ENCODE data around the gene TMEM37.
"Not testable (repeated sequence)": the region's sequence is repeated elsewhere in the genome, so short reads cannot be mapped to it uniquely, and the experiment has no call there.

Gene TMEM37, protein sequence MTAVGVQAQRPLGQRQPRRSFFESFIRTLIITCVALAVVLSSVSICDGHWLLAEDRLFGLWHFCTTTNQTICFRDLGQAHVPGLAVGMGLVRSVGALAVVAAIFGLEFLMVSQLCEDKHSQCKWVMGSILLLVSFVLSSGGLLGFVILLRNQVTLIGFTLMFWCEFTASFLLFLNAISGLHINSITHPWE

DNA sequence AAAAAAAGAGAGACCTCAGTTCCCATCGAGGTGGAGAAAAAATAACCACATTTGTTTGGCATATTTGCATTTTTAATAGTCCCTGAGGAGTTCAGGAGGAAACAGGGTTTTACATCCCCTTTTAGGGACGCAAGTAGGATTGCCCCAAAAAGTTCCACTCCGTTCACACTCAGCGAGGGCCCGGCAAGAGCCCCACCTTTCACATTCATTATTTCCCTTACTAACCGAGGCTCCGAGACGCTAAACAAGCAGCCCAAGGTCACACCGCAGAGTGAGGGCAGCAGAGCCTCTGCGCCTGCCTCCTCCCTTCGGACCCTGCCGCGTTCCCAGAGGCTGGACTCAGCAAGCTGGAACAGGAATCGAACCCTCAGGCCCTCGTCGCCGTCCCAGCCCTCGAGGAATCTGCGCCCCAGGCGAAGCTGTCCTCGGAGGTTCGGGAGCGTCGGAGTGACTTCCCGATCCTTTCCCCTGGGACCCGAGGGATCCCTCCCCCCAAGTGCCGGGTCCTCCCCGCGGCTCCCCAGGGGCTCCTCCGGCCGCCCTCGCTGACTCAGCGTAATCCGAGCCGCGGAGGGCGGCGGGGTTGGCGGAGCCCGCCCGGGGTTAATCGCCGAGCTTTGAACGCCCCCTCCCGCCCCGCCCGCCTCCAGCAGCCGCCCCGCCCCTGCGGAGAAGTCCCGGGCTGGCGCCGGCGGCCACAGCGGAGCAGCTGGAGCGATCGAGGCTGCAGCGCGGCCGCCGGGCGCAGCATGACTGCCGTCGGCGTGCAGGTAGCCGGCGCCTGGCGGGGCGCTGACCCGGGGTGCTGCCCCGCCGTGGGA, at the start of gene TMEM37:
TMEM37 (plus strand) TSS at position 700 of the 821 bp plus-strand sequence; CDS start at position 750, 50 bp downstream.
- peak; percentile 91 for DNase-seq (ENCODE audit: low spot score)

DNA sequence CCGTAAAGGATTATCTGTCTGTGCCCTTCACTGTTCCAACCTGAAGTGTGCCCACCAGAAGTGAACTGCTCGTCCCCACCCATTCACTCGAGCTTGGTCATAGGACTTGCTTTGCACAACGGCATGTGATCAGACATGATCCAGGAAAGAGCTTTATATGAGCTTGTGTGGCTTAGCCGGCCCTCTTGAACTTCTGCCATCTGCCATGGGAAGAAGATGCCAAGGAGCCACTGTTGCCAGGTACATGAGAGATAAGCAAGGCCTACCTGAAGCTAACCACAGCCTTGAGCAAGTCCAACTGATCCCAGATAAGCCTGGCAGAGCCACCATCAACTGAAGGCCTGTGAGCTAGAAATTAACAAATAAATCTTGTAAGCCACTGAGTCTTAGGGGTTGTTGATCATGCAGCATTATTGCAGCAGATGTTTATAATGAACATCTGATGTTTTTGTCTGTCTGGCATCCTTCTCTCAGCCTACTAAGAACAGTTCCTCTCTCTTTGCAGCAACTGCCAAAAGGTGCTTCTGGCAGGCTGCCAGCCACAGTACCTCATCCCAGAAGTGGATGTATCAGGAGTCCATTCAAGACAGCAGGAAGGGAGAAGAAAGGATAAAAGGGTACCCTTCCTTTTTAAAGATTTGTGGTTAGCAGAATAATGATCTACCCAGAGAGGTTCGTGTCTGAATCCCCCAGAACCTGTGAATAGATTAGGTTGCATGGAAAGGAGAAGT, 48.1 kb upstream of the TMEM37 start:
- no peak for DNase-seq (ENCODE audit: low spot score)

DNA sequence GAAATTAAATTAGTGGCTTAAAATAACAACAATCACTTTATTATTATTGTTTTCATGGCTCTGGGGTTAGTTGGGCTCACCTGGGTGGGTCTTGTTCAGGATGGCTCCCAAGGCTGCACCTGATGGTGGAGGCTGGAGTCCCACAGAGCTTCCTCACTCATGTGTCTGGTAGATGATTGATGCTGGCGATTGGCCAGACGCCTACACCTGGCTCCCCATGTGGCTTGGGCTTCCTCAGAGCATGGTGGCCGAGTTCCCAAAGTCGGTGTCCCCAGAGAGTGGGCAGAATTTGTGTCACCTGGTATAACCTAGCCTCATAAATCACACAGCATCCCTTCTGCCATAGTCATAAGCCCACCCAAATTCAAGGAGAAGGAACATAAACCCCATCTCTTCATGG, 46.7 kb upstream of the TMEM37 start:
- no peak for DNase-seq (ENCODE audit: low spot score)

DNA sequence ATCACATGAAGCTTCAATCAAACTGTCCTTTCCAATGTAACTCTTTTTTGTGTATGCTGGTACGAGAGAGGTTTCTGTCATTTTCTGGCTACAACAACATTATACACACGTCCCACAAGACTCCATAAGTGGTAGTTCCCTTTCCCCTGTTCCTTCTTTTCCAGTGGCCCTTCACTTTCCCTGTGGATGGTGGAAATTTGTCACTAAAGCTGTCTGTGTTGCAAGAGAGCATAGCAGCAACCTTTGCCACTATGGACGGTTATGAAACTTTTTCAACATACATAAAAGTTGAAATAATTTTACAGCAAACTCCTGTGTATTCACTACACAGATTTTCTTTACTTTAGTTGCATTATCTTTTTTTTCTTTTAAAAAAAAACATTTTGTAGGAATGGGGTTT, 46.2 kb upstream of the TMEM37 start:
- no peak for DNase-seq (ENCODE audit: low spot score)

DNA sequence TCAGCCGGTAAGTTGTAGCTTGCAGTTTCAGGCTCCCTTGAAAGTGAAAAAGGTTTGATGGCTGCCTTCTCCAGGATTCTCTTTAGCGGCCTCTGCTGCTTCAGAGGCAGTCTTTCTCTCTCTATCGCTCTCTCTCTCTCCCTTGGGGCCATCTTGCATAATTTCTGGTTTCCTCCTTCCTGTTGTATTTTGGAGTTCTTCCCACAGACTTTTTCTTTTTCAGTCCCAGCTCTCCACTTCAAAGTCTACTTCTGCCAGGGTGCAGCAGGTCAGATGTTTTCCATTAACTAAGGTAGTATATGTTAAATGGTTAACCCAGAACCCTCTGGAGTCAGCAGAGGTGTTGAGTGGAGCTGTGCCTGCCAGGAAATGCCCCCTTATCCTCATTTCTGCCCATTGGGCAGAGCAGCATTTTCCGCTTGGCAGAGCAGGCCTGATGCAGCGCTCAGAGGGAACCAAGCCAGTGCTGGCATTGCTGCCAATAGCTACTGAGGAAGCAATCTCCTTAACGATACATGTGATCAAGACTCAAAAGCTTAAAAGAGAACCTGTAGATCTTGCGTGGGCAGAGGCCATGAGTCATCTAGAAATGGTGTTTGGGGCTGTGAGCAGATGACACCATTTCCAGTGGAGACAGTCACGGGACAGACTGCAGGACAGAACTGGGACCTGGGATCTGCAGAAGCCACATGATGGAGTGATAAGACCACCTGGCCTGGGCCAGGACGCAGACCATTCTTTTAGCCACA, 44.1 kb upstream of the TMEM37 start:
- DNase-seq (ENCODE audit: low spot score) = peak; percentile 79

DNA sequence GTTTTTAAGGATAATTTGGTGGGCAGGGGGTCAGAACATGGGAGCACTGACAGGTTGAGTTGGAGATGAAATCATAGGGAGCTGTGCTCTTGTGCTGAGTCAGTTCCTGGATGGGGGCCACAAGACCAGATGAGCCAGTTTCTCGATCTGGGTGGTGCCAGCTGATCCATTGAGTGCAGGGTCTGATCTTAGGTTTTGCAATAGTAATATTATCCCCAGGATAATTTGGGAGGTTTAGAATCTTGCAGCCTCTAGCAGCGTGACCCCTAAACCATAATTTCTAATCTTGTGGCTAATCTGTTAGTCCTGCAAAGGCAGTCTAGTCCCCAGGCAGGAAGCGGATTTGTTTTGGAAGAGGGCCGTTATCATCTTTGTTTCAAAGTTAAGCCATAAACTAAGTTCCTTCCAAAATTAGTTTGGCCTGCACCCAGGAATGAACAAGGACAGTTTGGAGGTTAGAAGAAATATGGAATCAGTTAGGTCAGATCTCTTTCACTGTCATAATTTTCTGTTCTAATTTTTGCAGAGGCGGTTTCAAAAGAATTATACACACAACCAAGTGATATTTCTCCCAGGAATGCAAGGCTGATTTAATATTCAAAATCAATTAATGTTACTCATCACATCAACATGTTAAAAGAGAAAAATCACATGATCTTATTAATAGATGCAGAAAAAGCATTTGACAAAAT, 41.9 kb upstream of the TMEM37 start:
- DNase-seq (ENCODE audit: low spot score) = no peak

DNA sequence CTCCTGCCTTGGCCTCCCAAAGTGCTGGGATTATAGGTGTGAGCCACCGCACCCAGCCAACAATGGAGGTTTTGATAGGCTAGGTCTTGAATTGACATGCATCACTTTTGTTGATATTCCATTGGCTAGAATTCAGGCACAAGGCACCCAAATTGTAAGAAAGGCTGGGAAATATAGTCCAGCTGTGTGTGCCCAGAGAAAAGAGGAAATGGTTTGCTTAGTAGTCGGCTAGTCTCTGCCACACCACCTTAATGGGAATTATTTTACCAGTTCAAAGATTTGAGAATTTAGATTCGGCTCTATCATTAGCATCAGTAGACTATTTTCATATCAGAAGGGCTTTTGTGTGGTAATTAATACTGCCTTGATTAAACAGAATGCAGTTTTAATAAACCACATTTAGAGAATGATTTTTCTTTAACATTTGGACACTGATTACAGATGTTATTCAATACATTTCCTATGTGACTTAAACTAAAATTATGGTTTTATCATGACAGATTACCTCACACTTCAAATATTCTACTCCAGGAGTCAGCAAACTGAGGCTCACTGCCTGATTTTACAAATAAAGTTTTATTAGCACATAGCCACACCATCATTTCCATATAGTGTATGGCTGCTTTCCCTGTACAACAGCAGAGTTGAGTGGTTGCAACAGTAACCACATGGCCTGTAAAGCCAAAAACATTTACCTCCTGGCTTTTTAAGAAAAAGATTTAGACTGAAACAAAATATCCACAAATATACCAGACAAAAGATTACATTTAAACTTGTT, 37.5 kb upstream of the TMEM37 start:
- DNase-seq (ENCODE audit: low spot score) = no peak

DNA sequence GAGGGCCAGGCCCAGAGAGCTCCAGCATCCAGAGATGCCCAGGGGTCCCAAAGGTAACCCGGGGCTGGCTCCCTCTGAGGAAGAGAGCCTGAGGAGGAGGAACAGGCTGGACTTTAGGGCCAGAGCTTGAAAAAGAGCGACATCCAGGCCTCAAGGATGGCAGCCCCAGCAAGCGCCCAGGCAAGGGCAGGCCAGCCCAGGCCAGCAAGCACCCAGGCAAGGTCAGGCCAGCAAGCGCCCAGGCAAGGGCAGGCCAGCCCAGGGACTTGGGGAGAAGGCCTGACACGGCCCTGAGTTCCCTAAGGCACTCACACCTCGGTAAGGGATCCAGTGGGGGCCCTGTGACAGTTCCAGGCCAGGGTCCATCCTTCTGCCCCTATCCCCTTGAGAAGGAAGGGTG, 34.5 kb upstream of the TMEM37 start:
- DNase-seq (ENCODE audit: low spot score) = no peak

DNA sequence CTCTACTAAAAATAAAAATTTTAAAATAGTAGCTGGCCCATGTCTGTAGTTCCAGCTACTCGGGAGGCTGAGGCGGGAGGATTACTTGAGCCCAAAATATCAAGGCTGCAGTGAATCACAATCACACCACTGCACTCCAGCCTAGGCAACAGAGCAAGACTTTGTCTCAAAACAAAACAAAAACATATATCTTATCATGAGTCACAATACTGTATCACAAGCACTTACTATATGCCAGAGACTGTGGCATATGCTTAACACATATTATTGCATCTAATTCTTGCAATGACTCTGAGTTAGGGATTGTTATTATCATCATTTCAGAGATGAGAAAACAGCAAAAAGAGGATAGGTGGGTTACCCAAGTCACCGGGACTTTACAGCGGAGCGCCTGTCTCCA, 29.5 kb upstream of the TMEM37 start:
- no peak for DNase-seq (ENCODE audit: low spot score)

DNA sequence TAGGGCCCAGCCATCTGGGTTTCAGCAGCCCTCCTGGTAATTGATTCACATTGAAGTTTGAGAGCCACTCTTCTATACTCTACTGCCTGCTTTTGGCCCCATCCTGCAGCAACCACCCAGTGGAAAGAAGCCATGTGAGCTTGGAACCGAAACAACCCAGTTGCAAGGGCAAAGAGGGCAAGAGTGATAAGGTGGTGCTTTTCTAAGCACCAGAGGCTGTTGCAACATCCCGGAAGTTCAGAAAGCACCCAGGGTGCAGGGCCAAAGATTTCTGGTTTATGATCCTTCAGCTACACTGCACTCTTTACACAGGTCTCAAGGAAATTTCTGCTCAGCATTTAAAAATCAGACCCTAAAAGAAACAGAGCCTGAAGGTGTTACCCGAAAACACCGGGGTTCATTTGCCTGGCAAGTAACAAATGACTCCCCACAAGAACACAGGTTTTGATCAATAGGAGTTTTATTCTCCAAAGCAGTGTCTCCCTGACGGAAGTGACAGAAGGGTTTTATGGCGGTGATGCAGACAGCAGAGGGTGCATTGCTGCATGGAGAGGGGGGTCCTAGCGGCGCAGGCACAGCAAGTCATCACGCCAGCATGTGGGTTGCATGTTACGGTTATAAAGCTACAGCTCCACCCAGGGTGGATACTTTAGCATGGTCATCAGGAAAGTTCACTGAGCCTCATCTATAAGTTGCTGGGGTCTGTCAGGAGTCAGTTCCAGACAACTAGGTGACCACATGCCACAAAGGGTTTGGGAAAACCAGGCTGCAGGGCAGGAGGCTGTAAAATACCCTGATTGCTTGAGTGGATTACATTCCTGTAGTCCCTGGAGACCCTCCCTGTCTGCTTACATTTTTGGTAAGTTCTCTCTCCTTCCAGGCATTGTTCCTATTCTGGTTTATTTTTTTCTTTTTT, 28.8 kb upstream of the TMEM37 start:
- no peak for DNase-seq (ENCODE audit: low spot score)

DNA sequence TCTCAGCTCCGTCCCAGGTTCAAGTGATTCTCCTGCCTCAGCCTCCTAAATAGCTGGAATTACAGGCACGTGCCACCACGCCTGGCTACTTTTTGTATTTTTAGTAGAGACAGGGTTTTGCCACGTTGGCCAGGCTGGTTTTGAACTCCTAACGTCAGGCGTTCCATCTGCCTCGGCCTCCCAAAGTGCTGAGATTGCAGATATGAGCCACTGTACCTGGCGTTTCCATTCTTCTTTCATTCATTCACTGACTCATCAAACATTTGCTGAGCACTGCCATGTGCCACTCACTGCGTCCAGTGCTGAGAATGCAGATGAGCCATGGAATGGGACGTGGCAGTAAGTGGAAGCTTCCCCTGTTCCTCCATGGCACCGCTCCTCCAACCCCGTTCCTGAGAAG, 28.0 kb upstream of the TMEM37 start:
- DNase-seq (ENCODE audit: low spot score) = not testable (repeated sequence)

DNA sequence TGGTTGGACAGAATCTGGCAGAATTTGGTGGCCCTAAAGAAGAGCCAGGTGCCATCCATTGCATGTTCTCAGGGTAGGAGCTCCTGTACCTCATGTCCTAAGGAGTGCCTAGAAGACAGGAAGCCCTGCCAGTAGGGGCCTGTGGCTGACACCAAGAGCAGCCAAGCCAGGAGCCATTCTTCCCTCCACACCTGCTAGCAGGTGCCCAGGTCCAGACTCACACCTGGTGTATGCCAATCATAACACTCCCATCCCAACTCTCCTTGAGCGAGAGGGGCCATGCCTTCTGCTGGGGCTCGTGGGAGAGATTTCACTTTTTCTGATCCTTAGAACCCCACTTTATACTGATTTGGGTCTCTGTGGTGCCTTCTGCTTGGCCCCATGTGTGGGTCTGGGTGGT, 26.5 kb upstream of the TMEM37 start:
- no peak for DNase-seq (ENCODE audit: low spot score)

DNA sequence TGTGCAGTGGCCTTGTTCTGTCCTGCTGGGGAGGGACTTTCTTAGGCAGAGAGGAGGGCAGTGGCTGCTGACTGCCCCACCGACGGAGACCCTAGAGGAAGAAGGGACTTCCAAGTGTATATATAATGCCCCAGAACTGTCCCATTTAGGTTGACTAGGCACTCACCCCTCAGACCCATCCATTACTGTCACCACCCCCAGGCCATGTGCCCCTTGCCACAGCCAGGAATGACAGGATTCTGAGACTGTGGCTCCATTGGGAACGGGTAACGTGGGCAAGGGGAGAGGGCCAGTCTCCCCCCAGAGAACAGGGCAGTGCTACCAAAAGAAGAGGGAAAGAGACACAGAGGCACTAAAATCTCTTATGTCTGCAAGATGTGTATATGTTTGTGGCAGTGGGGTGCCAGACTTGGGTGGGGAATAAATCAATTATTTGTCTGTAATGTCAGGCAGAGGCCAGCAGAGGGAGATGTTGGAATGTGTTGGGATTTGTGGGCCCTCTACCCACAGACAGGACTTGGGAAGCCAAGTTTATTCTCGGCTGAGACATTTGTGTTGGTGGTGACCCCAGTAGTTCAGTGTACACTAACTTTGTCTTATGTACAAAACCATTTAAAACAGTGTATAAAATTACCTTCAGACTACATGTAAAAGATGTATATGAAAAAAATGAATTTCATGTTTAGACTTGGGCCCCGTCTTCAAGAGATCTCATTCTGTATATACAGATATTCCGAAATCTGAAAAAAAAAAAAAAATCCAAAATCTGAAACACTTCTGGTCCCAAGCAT, 24.0 kb upstream of the TMEM37 start:
- DNase-seq (ENCODE audit: low spot score) = peak; percentile 82

DNA sequence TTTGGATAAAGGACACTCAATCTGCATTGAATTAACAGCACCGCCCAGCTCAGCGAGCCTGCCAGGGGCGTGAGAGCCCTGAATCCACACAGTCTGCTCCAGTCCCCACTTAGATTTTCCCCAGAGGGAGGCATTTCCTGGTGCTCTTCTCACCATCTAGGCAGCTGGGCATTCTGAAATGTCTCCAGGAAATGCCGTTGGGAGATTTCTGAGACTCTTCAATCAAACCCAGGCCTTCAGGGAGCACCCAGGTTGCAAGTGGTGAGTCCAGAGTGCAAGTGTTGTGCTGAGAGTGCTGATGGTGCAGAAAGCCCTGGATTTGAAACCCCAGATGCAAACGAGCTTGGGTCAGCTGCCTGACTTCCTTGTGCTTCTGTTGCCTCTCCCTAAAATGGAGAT, 23.4 kb upstream of the TMEM37 start:
- peak; percentile 45 for DNase-seq (ENCODE audit: low spot score)

DNA sequence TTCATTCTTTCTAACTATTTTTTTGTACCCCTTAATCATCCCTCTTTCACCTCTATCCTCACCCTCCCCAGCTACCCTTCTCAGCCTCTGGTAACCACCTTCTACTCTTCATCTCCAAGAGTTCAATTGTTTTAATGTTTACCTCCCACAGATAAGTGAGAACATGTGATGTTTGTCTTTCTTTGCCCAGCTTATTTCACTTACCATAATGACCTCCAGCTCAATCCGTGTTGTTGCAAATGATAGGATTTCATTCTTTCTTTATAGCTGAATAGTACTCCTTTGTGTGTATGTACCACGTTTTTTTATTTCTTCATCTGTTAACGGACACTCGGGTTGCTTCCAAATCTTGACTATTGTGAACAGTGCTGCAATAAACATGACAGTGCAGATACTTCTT, 22.1 kb upstream of the TMEM37 start:
- no peak for DNase-seq (ENCODE audit: low spot score)

DNA sequence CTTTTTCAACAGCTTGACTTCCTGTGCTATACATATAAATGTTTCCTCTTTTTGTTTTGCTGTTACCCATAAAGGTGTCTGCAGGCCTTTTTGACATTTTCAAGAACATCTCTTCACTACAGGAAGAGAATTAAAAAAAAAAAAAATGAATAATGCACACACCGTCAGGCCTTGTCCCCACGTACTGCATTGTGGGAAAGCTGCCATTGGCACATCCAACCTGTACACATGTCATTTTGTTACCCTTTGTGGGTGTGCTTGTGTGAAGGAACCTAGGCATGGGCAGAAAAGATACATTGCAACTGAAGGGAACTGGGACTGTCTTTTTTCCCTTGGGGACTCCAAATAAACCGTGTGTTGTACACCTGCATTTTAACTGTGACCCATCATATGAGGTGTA, 16.8 kb upstream of the TMEM37 start:
- no peak for DNase-seq (ENCODE audit: low spot score)

DNA sequence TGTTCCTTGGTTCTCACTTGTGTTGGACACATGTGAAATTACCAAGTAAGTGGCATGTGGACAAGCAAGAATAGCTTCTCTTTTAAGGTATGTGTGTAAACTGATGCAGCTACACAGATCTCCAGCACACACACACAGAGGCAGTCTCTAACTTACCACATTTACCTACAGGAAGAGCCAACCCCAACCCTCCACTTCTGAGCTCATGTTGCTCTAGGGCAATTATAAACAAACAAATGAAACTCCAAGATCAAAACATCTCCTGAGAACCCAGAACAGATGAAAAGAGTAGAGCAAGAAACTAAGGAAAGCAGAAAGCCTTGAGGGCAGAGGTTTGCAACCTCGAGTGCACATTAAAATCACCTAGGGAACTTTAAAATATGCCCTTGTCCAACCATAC, 16.0 kb upstream of the TMEM37 start:
- DNase-seq (ENCODE audit: low spot score) = no peak

DNA sequence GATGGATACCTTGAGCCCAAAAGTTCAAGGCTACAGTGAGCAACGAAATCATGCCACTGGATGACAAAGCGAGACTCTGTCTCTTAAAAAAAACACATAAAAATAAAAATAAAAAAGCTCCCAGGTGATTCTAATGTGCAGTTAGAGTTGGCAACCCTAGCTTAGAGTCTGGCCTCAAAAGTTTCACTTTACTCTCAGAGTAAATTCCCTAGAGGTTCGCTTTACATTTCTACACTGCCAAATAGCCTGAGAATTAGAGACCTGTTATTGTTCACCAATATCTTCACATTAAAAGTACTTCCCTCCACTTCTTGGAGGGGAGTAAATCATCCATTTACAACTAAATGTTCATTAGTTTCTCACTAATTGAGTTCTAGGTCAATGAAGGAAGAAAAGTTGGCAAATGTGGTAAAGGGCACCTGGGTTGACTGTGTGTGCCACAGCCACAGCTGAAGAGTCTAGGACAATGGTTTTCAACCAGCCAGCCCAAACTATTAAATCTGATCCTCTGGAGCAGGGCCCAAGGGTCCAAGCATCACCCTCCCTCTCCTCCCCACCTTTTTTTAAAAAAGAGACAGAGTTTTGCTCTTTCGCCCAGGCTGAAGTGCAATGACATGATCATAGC, 15.2 kb upstream of the TMEM37 start:
- no peak for DNase-seq (ENCODE audit: low spot score)

DNA sequence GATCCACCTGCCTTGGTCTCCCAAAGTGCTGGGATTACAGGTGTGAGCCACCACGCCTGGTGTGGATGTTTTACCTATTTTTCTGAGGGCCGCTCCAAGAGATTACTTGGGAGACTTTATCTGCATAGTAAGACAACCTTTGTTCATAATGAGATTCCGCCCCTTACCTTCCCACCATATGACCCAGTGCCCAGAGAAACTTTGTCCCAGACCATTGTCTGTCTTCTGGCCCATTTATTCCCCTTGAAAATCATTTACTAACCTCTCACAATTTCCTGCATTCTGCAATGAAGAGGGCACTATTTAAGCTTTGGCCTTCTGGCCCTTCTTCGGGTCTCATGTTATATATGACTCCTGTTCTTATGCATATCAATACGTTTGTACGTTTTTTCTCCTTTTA, 13.7 kb upstream of the TMEM37 start:
- no peak for DNase-seq (ENCODE audit: low spot score)
